Gastroesophageal sphincter (tissue), 3 donors: ENCODE data around the gene SUPT5H.

ENCODE experiments used
- CTCF ChIP-seq, 4 experiments: fragments of 200-600 bp in 2 of 4; fragments of 450-650 bp in 2 of 4; sonication (generic) in 1 of 4; IDR thresholded peaks; one replicate each; pipeline ENCODE4 v1.5.1; 2017 to 2019; ENCODE audit warnings: antibody characterized with exemption in 4 of 4, mild to moderate bottlenecking in 2 of 4, moderate library complexity in 2 of 4
- EP300 ChIP-seq: sonication (generic); formaldehyde crosslinking; IDR thresholded peaks from one replicate; pipeline ENCODE4 v1.6.1; 2017; ENCODE audit warnings: antibody characterized with exemption, mild to moderate bottlenecking
- POLR2A ChIP-seq, 2 donors: fragments of 450-650 bp; IDR thresholded peaks; one replicate each; pipeline ENCODE4 v1.6.1; 2017; ENCODE audit warnings: antibody characterized with exemption in 2 of 2, mild to moderate bottlenecking in 2 of 2, moderate library complexity in 1 of 2
- POLR2AphosphoS5 ChIP-seq: sonication (generic); formaldehyde crosslinking; IDR thresholded peaks from one replicate; pipeline ENCODE4 v1.6.1; 2017; ENCODE audit warnings: antibody characterized with exemption

GRCh38 chr19:39514840-39515550, 69.6 kb downstream of the SUPT5H start, which contains the start of gene SELENOV:
- TF ChIP-seq EP300: no peak
- no peak for TF ChIP-seq POLR2A (IDR thresholded peaks at IDR 0.05)
- TF ChIP-seq CTCF (IDR thresholded peaks at IDR 0.05): no peak
- no peak for TF ChIP-seq POLR2AphosphoS5
